ENCODE results near the gene ESPNL. TPM values are rescaled to one million over a fixed set of nuclear protein-coding genes. Genes with fewer than 3 reads are reported as not detected.

ESPNL gene
- total RNA-seq, 1 donor from 2014 or later = 0.24 TPM

GRCh38 chr2:238095143-238095542 is 5.0 kb upstream of the ESPNL start:
- H3K27me3 Mint-ChIP-seq = no peaks in the 10 kb centered on the region
- no peak overlapping the region for H3K27ac Mint-ChIP-seq
- no peaks in the 10 kb centered on the region for H3K36me3 Mint-ChIP-seq
- peak; percentile 29 for DNase-seq (ENCODE audit: extremely low spot score, unreplicated experiment)
- no peak overlapping the region for H3K4me3 Mint-ChIP-seq
- TF ChIP-seq CTCF (conservative IDR thresholded peaks at IDR 0.05) = no peak
- no peaks in the 10 kb centered on the region for H3K9me3 Mint-ChIP-seq
- peaks cover 12% of the 10 kb centered on the region for H3K4me1 Mint-ChIP-seq (ENCODE audit: unreplicated experiment)

GRCh38 chr2:238096311-238097011 is 3.7 kb upstream of the ESPNL start:
- TF ChIP-seq CTCF (conservative IDR thresholded peaks at IDR 0.05) = no peak
- DNase-seq (ENCODE audit: extremely low spot score, unreplicated experiment) = peak; percentile 58
- Mint-ChIP-seq H3K4me1 (ENCODE audit: unreplicated experiment) (peaks cover 12% of the 10 kb centered on the region), H3K4me3 (no peak overlapping the region), H3K9me3 (no peaks in the 10 kb centered on the region), H3K27me3 (no peaks in the 10 kb centered on the region), H3K36me3 (no peaks in the 10 kb centered on the region), H3K27ac (peak overlapping the region; percentile 48)

- peak; percentile 67 for DNase-seq (ENCODE audit: extremely low spot score, unreplicated experiment)
- H3K4me3 Mint-ChIP-seq = no peak overlapping the region
- TF ChIP-seq CTCF (conservative IDR thresholded peaks at IDR 0.05) = no peak
- H3K27ac Mint-ChIP-seq = no peak overlapping the region
- peaks cover 12% of the 10 kb centered on the region for H3K4me1 Mint-ChIP-seq (ENCODE audit: unreplicated experiment)
- H3K27me3 Mint-ChIP-seq = no peaks in the 10 kb centered on the region
- no peaks in the 10 kb centered on the region for H3K36me3 Mint-ChIP-seq
- H3K9me3 Mint-ChIP-seq = no peaks in the 10 kb centered on the region
These were observed 2.7 kb upstream of the ESPNL start for GRCh38 chr2:238097201-238097987.

- H3K36me3 Mint-ChIP-seq = no peaks in the 10 kb centered on the region
- H3K27me3 Mint-ChIP-seq = no peaks in the 10 kb centered on the region
- H3K4me1 Mint-ChIP-seq (ENCODE audit: unreplicated experiment) = peaks cover 12% of the 10 kb centered on the region
- TF ChIP-seq CTCF (conservative IDR thresholded peaks at IDR 0.05) = no peak
- no peaks in the 10 kb centered on the region for H3K9me3 Mint-ChIP-seq
- H3K4me3 Mint-ChIP-seq = no peak overlapping the region
- DNase-seq (ENCODE audit: extremely low spot score, unreplicated experiment) = peak; percentile 69
- no peak overlapping the region for H3K27ac Mint-ChIP-seq
These were observed 1.9 kb upstream of the ESPNL start for GRCh38 chr2:238097988-238098871.

- H3K36me3 Mint-ChIP-seq = no peaks in the 10 kb centered on the region
- H3K9me3 Mint-ChIP-seq = no peaks in the 10 kb centered on the region
- H3K4me3 Mint-ChIP-seq = no peak overlapping the region
- H3K27me3 Mint-ChIP-seq = no peaks in the 10 kb centered on the region
- H3K27ac Mint-ChIP-seq = peak overlapping the region; percentile 41
- no peak for TF ChIP-seq CTCF (conservative IDR thresholded peaks at IDR 0.05)
- peaks cover 7% of the 10 kb centered on the region for H3K4me1 Mint-ChIP-seq (ENCODE audit: unreplicated experiment)
- DNase-seq (ENCODE audit: extremely low spot score, unreplicated experiment) = peak; percentile 56
These were observed 1.0 kb upstream of the ESPNL start for GRCh38 chr2:238098901-238099713.

All from type B pancreatic cell (in vitro differentiated cells).